GM13977 (cell line): ENCODE measurements around the gene ERGIC1.

ENCODE experiments used
- DNase-seq: peaks from one replicate; pipeline ENCODE4 v3.0.0; 2012; ENCODE audit warnings: low spot score
- CTCF ChIP-seq: IDR thresholded peaks from 2 replicates; pipeline ENCODE4 v1.5.1; 2012; ENCODE audit warnings: mild to moderate bottlenecking, control low read depth; ENCODE audit not compliant: insufficient read depth; ENCODE audit errors: extremely low read depth, missing control alignments
- in situ Hi-C: fragments of 300-500 bp; cut with MboI; formaldehyde crosslinking; loops from one replicate; pipeline ENCODE4 v1.12.0; 2022; ENCODE audit warnings: low sequenced_read_pairs, low pct_unique_long_range_greater_than_20kb, mixed read lengths, inconsistent platforms; ENCODE audit not compliant: unreplicated experiment

ERGIC1 gene

GRCh38 chr5:172956228-172956627 is 122.2 kb downstream of the ERGIC1 start:
- in situ Hi-C loops, result no loop called here
- DNase-seq, result no peak
- no peak for TF ChIP-seq CTCF

- no peak for TF ChIP-seq CTCF
- no peak for DNase-seq
- in situ Hi-C loops, result no loop called here
These were observed 122.9 kb downstream of the ERGIC1 start for GRCh38 chr5:172956936-172957335.

- DNase-seq, result no peak
- no peak for TF ChIP-seq CTCF
- in situ Hi-C loops, result no loop called here
These were observed 123.4 kb downstream of the ERGIC1 start for GRCh38 chr5:172957458-172957857.

GRCh38 chr5:172958331-172959046 is 124.4 kb downstream of the ERGIC1 start:
- DNase-seq, result peak; percentile 92
- in situ Hi-C loops, result no loop called here
- no peak for TF ChIP-seq CTCF

GRCh38 chr5:172959824-172960799 is 126.1 kb downstream of the ERGIC1 start:
- no peak for DNase-seq
- no peak for TF ChIP-seq CTCF
- in situ Hi-C loops, result no loop called here

- in situ Hi-C loops, result no loop called here
- no peak for TF ChIP-seq CTCF
- no peak for DNase-seq
These were observed 135.9 kb downstream of the ERGIC1 start for GRCh38 chr5:172969921-172970320.
